Tibial nerve (tissue), 4 donors: ENCODE results near the gene TIAL1. TPM values are rescaled to one million over a fixed set of nuclear protein-coding genes. Genes with fewer than 3 reads are reported as not detected.
"Not testable (repeated sequence)": the region's sequence is repeated elsewhere in the genome, so short reads cannot be mapped to it uniquely, and the experiment has no call there.

Source experiments
- DNase-seq, 2 donors: peaks; one replicate each; pipeline ENCODE4 v3.0.0-alpha.2; 2019; ENCODE audit warnings: low spot score in 2 of 2
- H3K27ac ChIP-seq, 4 donors: fragments of 200-600 bp; sonication (generic) in 3 of 4; one replicate each; pipeline ENCODE4 v1.5.1; 2017 to 2019; ENCODE audit warnings: mild to moderate bottlenecking in 1 of 4
- H3K27me3 ChIP-seq, 2 donors: fragments of 200-600 bp; sonication (generic) in 1 of 2; one replicate each; pipeline versions ENCODE4 v1.5.1 to v1.6.0; 2017 to 2019
- H3K36me3 ChIP-seq, 3 donors: fragments of 200-600 bp; sonication (generic); one replicate each; pipeline ENCODE4 v1.5.1; 2018 to 2019
- H3K4me1 ChIP-seq, 4 donors: fragments of 200-600 bp; sonication (generic) in 3 of 4; one replicate each; pipeline ENCODE4 v1.5.1; 2017 to 2019
- H3K4me3 ChIP-seq, 4 donors: fragments of 200-600 bp; sonication (generic) in 3 of 4; one replicate each; pipeline ENCODE4 v1.5.1; 2017 to 2019; ENCODE audit warnings: mild to moderate bottlenecking in 1 of 4, moderate library complexity in 1 of 4
- H3K9me3 ChIP-seq, 4 donors: fragments of 200-600 bp; sonication (generic) in 3 of 4; one replicate each; pipeline ENCODE4 v1.5.1; 2017 to 2019
- EP300 ChIP-seq, 2 donors: sonication (generic); formaldehyde crosslinking; IDR thresholded peaks; one replicate each; pipeline ENCODE4 v1.6.1; 2017; ENCODE audit warnings: antibody characterized with exemption in 2 of 2, mild to moderate bottlenecking in 1 of 2
- POLR2A ChIP-seq, 2 donors: fragments of 450-650 bp; IDR thresholded peaks; one replicate each; pipeline ENCODE4 v1.6.1; 2017; ENCODE audit warnings: antibody characterized with exemption in 2 of 2, mild to moderate bottlenecking in 2 of 2, moderate library complexity in 2 of 2
- WGBS, 2 donors: methylation state at CpG; one replicate each; pipeline ENCODE4 v1.1.5; 2018; 5-methylcytosine and 5-hydroxymethylcytosine counted together
- total RNA-seq, 4 donors: library from RNA; depleted of rRNA; stranded (reverse); fragments of >200 nt; gene quantifications; one replicate each; pipeline ENCODE4 v1.1.0, GENCODE V29; 2016
- TF ChIP-seq, protein P1 (sequence below), 5 experiments: fragments of 200-600 bp in 3 of 5; fragments of 450-650 bp in 2 of 5; sonication (generic) in 3 of 5; IDR thresholded peaks; one replicate each; pipeline ENCODE4 v1.5.1; 2016 to 2019; ENCODE audit warnings: antibody characterized with exemption in 5 of 5, mild to moderate bottlenecking in 3 of 5, moderate library complexity in 2 of 5

TIAL1 gene
- total RNA-seq, 4 donors from 2014 or later, result 53.0 to 103 (median 87.2) TPM

DNA sequence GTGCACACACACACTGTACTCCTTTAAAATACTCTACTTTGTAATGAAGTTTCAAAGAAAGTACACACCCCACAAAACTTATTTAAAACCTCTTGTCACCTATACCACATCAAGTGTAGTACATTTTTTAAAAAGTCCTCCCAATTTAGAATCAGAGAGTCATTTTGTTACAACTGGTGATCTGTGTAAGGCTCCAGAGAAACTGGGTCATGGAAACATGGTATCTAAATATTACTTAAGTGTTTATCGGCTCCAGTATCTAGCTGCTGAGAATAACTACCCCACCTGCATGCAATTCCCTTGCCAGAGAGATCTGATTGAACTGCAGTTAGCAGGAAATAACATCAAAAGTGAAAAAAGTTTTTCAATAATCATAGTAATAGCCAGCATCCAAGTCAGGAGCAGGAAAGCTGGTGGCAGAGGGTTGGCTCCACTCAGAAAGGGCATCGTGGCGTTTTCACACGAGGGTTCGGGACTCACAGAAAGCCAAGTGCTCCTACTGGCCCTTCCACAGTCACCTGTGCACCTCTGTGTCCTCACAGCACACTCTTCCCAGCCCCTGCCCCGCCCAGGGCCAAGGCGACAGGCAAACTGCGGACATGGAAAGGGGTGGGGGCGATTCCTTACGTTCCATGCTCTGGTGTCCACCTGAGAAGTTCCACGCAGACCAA, 60.8 kb downstream of the TIAL1 start:
- WGBS, 2 donors, result 83 to 86% methylated on average over 11 of the region's 11 CpGs
- no peak for TF ChIP-seq POLR2A (IDR thresholded peaks at IDR 0.05)
- no peak for TF ChIP-seq EP300 (IDR thresholded peaks at IDR 0.05)
- TF ChIP-seq, protein P1, sequence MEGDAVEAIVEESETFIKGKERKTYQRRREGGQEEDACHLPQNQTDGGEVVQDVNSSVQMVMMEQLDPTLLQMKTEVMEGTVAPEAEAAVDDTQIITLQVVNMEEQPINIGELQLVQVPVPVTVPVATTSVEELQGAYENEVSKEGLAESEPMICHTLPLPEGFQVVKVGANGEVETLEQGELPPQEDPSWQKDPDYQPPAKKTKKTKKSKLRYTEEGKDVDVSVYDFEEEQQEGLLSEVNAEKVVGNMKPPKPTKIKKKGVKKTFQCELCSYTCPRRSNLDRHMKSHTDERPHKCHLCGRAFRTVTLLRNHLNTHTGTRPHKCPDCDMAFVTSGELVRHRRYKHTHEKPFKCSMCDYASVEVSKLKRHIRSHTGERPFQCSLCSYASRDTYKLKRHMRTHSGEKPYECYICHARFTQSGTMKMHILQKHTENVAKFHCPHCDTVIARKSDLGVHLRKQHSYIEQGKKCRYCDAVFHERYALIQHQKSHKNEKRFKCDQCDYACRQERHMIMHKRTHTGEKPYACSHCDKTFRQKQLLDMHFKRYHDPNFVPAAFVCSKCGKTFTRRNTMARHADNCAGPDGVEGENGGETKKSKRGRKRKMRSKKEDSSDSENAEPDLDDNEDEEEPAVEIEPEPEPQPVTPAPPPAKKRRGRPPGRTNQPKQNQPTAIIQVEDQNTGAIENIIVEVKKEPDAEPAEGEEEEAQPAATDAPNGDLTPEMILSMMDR (IDR thresholded peaks at IDR 0.05), result no peak
- peaks cover 0 to 23% (median 7%) of the 10 kb centered on the region in 4 donors for H3K4me1 ChIP-seq
- no peaks in the 10 kb centered on the region for H3K36me3 ChIP-seq
- peak overlapping the region in 3 of 4 donors; percentile 37 to 55 (median 45) for H3K27ac ChIP-seq
- no peaks in the 10 kb centered on the region for H3K9me3 ChIP-seq
- no peaks in the 10 kb centered on the region for H3K27me3 ChIP-seq
- no peak overlapping the region for H3K4me3 ChIP-seq
- DNase-seq, result no peak

DNA sequence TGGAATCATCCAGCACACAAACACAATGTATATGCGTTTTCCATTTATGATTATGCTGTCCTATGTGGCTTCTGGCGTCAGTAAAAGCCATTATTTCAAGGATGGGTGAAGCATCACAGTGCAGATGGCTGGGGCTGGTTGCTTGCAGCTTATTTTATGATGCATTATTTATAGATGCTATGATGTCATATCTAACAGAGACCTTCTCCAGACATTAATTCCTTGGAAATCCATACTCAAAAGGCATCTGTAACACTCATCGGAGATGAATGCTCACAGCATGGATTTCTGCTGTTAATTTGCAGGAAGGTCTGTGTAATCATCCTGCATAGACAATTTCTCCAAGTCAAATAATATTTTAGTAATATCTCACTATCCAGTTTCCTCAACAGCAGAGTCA, 61.5 kb downstream of the TIAL1 start:
- Histone ChIP-seq H3K27ac (no peak overlapping the region), H3K27me3 (no peaks in the 10 kb centered on the region), H3K36me3 (no peaks in the 10 kb centered on the region), H3K4me3 (no peak overlapping the region), H3K9me3 (no peaks in the 10 kb centered on the region), H3K4me1 (peaks cover 0 to 25% (median 6%) of the 10 kb centered on the region in 4 donors)
- TF ChIP-seq, protein P1 (IDR thresholded peaks at IDR 0.05), result no peak
- TF ChIP-seq EP300 (IDR thresholded peaks at IDR 0.05), result no peak
- TF ChIP-seq POLR2A (IDR thresholded peaks at IDR 0.05), result no peak
- DNase-seq, result no peak
- WGBS, 2 donors, result 68 to 70% methylated on average over 3 of the region's 3 CpGs

DNA sequence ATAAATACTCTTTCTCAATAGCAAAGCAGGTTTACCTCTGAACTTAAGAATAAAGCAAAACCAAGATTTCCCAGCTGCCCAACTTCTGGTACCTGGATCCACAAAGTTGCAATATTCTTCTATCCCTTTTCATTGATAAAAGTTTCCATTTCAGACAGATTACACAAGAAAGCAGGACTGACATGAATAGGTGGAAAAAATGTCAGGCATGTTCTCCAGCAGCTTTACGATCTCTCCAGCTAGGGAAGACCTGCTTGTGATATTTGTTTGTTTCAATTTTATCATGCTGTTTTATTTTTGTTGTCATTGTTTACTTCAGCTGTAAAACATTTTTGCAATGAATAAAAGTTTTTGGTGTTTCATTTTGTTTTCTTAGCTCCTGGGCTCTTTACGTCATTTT, 63.3 kb downstream of the TIAL1 start:
- Histone ChIP-seq H3K4me3 (no peak overlapping the region), H3K36me3 (no peaks in the 10 kb centered on the region), H3K9me3 (no peaks in the 10 kb centered on the region), H3K27ac (no peak overlapping the region), H3K4me1 (peaks cover 0 to 17% (median 2%) of the 10 kb centered on the region in 4 donors), H3K27me3 (no peaks in the 10 kb centered on the region)
- WGBS, 2 donors, result 86 to 90% methylated on average over 2 of the region's 2 CpGs
- DNase-seq, result no peak
- TF ChIP-seq, protein P1 (IDR thresholded peaks at IDR 0.05), result no peak
- TF ChIP-seq EP300 (IDR thresholded peaks at IDR 0.05) (no peak), POLR2A (IDR thresholded peaks at IDR 0.05) (no peak)

DNA sequence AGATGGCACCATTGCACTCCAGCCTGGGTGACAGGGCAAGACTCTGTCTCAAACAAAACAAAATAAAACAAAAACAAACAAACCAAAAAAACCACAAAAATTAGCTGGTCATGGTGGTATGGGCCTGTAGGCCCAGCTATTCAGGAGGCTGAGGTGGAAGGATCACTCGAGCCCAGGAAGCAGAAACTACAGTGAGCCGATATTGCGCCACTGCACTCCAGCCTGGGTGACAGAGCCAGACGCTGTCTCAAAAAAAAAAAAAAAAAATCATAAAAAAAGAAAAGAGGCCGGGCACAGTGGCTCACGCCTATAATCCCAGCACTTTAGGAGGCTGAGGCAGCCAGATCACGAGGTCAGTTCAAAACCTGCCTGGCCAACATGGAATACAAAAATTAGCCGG, 64.0 kb downstream of the TIAL1 start:
- not testable (repeated sequence) for DNase-seq, H3K4me3 ChIP-seq
- peaks cover 0 to 13% (median 0%) of the 10 kb centered on the region in 4 donors for H3K4me1 ChIP-seq

DNA sequence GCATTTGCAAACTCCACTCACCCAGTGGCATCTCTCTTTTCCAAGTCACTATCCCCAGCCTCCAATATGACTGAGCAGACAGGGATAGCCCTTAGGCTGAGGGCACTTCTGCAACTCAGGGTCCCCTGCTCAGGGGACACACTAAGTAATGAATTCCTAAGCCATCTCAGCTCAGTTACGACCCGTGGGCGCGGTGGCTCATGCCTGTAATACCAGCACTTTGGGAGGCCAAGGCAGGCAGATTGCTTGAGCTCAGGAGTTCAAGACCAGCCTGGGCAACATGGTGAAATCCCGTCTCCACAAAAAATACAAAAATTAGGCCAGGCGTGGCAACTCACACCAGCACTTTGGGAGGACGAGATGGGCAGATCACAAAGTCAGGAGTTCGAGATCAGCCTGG, 64.5 kb downstream of the TIAL1 start:
- not testable (repeated sequence) for H3K36me3 ChIP-seq, H3K27me3 ChIP-seq, H3K4me3 ChIP-seq, DNase-seq, H3K9me3 ChIP-seq
- WGBS, 2 donors, result 87 to 97% methylated on average over 8 of the region's 8 CpGs
- peak overlapping the region in 1 of 4 donors; percentile 28 for H3K27ac ChIP-seq
- H3K4me1 ChIP-seq, result peaks cover 0 to 13% (median 0%) of the 10 kb centered on the region in 4 donors

More for the DNA sequence above, 64.0 kb downstream of the TIAL1 start:
- H3K27ac ChIP-seq, result peak overlapping the region in 1 of 4 donors; percentile 28
- H3K27me3 ChIP-seq, H3K36me3 ChIP-seq, H3K9me3 ChIP-seq: not testable (repeated sequence)
- 78 to 84% methylated on average over 8 of the region's 8 CpGs for WGBS, 2 donors

DNA sequence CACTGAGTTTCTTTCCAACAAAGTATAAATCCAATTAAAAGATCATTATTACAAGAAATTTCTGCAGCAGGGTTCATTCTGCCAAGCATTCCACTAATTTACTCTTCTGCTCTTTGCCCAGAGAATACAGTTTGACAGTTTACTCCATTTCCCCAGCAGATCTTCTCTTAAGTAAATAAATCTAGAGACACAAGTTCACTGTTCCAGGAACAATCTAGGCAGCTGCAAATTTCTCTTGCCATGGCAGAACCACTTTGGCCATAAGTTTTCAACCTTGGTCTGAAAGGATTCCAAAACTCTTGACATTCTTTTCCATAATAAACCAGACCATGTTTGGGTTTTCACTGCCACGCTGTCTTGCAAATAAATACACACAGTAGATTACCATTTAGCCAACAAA, 65.7 kb downstream of the TIAL1 start:
- TF ChIP-seq, protein P1 (IDR thresholded peaks at IDR 0.05), result no peak
- no peaks in the 10 kb centered on the region for H3K9me3 ChIP-seq
- H3K4me1 ChIP-seq, result peaks cover 0 to 6% (median 0%) of the 10 kb centered on the region in 4 donors
- H3K27ac ChIP-seq, result no peak overlapping the region
- DNase-seq, result no peak
- WGBS, 2 donors, result 48 to 56% methylated on average over 1 of the region's 1 CpG
- H3K27me3 ChIP-seq, result no peaks in the 10 kb centered on the region
- H3K36me3 ChIP-seq, result no peaks in the 10 kb centered on the region
- H3K4me3 ChIP-seq, result no peak overlapping the region

DNA sequence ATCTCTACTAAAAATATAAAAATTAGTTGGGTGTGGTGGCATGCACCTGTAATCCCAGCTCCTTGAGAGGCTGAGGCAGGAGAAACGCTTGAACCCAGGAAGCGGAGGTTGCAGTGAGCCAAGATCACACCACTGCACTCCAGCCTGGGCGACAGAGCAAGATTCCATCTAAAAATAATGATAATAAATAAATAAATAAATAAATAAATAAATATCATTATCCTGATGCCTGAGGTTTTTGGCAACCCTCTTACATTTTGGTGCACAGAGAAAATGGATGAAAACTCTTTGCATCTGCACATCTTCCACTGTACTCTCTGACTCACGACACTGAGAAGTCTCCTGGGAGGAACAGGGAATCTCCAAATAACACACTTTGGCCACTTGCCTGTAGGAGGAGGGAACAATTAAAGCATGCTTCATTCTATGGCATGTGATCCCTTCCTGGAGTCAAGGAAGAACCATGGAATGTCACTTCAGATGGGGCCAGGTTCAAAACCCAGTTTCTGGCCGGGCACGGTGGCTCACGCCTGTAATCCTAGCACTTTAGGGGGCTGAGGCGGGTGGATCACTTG, 68.0 kb downstream of the TIAL1 start:
- not testable (repeated sequence) for H3K27me3 ChIP-seq, H3K4me1 ChIP-seq, H3K9me3 ChIP-seq, DNase-seq, H3K27ac ChIP-seq, H3K4me3 ChIP-seq
- peaks cover 0 to 18% (median 0%) of the 10 kb centered on the region in 3 donors for H3K36me3 ChIP-seq
- 72 to 73% methylated on average over 8 of the region's 8 CpGs for WGBS, 2 donors
